Measurements from ENCODE around the gene MRC2.

The MRC2 gene

DNA sequence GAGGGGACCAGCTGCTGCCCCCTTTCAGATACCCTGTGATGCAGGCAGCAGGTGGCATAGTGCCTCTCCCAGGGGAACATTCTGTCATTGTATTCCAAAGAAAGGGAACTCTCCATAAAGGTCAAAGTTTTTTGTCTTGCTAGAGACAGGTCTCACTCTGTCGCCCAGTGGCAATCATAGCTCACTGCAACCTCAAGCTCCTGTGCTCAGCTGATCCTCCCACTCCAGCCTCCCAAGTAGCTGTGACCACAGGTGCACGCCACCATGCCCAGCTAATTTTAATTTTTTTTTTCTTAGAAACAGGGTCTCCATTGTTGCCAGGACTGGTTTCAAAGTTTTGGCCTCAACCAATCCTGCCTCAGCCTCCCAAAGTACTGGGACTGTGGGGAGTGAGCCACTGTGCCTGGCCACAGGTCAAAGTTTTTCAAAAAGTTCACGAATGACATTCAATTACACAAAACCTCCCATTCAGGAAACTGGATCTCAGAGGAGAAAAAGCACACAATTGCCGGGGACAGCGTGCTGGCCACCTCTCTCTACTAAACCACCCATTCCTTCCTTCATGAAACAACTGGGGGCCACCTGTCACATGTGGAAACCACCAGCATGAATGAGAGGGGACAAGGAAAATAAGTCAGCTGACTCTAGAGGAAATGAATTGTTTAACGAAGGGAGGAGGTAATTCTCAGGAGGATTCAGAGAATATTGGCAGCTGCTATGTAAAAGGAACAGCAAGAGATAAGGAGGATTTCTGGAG is 100.6 kb downstream of the MRC2 start:
- DNase-seq = no peak

DNA sequence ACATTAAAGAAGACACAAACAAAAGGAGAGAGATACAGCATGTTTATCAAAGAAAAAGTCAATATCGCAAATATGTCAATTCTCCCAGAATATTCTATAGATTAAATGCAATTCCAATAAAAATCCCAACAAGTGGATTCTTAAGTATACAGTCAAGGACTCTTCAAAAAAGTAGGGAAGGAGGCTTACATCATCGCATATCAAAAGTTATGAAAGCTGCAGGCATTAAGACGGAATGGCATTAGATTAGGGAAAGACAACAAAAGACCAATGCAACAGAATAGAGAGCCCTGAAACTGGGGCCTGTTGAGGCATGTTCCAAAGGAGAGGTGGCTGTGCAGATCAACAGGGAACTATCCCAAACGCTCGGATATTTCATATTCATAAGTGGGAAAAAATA is 104.7 kb downstream of the MRC2 start:
- no peak for DNase-seq

DNA sequence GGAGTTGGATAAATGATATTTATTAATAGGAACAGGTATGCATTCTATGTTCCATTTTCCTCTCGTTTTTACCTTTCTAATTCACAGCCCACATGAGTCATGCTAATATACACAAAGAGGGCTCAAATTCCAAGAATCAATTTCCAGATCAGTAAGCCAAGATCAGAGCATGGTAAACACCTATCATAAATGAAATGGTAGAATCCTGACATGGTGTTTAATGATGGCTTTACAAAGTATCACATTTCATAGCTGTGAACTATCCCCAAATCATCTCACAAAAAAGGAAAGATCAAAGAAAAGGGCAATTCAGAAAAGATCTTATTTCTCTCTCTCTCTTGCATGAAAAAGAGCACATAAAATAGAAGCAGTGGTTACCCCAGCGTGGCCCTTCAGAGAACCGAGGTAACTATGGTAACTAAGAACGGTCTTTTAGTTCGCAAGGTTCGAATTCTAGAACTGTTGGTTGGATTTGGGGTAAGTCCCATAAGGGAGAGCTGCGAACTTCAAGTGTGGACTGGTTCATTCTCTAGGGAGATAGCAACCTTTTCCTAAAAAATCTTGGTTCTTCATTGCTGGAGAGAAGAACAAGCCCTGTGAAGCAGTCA is 107.7 kb downstream of the MRC2 start:
- no peak for DNase-seq

- no peak for DNase-seq
Measured at GRCh38 chr17:62737513-62737912, 110.0 kb downstream of the MRC2 start.

- DNase-seq = no peak
Measured at GRCh38 chr17:62738281-62738680, 110.8 kb downstream of the MRC2 start.

GRCh38 chr17:62739645-62740388 is 112.3 kb downstream of the MRC2 start:
- DNase-seq = no peak

DNA sequence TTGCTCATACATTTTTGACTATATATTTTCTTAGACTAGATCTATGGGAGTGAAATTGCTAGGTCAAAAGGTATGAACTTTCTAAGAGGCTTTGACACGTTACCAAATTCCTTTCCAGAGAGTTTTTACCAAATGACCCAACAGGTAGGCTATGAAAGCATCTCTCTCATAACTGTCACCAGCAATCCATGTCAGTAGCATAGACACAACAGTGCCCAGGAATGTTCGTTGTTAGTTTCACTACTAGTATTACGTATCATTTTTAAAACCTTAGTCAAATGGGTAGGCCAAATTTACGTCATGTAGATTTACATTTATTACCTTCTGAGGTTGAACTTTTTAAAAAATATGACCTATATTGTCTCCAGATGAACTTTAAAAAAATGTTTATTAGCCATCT is 113.8 kb downstream of the MRC2 start:
- DNase-seq = no peak

Data from central memory CD4-positive, alpha-beta T cell (primary cell).